ENCODE measurements around the gene TLR9.

DNA sequence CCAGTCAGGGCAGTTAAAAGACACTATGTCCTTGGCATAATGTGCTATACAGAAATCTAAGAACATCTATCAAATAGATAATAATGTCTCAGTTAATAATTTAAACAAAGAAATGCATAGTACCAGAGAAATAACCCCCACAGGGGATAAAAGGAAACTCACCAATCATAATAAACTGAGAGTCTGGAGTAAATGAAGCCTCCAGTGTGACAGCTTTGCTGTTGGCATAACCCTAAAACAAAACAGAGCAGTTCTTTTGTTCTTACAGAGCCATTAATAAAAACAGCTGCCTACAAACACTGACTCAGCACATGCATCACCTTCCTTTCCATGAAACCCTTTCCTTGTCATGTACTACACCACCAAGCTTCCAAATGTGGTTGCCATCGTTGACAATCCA lies 33.6 kb upstream of the TLR9 start:
- TF ChIP-seq FOXA1 (IDR thresholded peaks at IDR 0.05) (no peak), BHLHE40 (IDR thresholded peaks at IDR 0.05; ENCODE audit: borderline replicate concordance) (no peak), PKNOX1 (IDR thresholded peaks at IDR 0.05) (no peak), TARDBP (IDR thresholded peaks at IDR 0.05) (no peak), SP1 (IDR thresholded peaks at IDR 0.05) (no peak), NFRKB (IDR thresholded peaks at IDR 0.05) (no peak), ZNF384 (IDR thresholded peaks at IDR 0.05) (no peak), ARNT (IDR thresholded peaks at IDR 0.05) (no peak), FOXK2 (IDR thresholded peaks at IDR 0.05) (no peak), FOXM1 (IDR thresholded peaks at IDR 0.05; ENCODE audit: borderline replicate concordance) (no peak), ELF4 (IDR thresholded peaks at IDR 0.05) (no peak)

Data from HEK293T (cell line).